ENCODE measurements around the gene ADCY5. TPM values are rescaled to one million over a fixed set of nuclear protein-coding genes. Genes with fewer than 3 reads are reported as not detected.

Gene ADCY5
- total RNA-seq, 1 donor from 2014 or later: 3.8 TPM

- DNase-seq (ENCODE audit: low spot score): no peak
These were observed 101.1 kb downstream of the ADCY5 start for GRCh38 chr3:123347691-123348264.

GRCh38 chr3:123347205-123347604 lies 101.7 kb downstream of the ADCY5 start:
- DNase-seq (ENCODE audit: low spot score) (no peak), ATAC-seq (no peak)

More at GRCh38 chr3:123347691-123348264, 101.1 kb downstream of the ADCY5 start:
- ATAC-seq: no peak

- DNase-seq (ENCODE audit: low spot score) (no peak), ATAC-seq (no peak)
These were observed 102.9 kb downstream of the ADCY5 start for GRCh38 chr3:123346021-123346420.

- no peak for ATAC-seq
- no peak for DNase-seq (ENCODE audit: low spot score)
These were observed 103.8 kb downstream of the ADCY5 start for GRCh38 chr3:123344907-123345594.

DNA sequence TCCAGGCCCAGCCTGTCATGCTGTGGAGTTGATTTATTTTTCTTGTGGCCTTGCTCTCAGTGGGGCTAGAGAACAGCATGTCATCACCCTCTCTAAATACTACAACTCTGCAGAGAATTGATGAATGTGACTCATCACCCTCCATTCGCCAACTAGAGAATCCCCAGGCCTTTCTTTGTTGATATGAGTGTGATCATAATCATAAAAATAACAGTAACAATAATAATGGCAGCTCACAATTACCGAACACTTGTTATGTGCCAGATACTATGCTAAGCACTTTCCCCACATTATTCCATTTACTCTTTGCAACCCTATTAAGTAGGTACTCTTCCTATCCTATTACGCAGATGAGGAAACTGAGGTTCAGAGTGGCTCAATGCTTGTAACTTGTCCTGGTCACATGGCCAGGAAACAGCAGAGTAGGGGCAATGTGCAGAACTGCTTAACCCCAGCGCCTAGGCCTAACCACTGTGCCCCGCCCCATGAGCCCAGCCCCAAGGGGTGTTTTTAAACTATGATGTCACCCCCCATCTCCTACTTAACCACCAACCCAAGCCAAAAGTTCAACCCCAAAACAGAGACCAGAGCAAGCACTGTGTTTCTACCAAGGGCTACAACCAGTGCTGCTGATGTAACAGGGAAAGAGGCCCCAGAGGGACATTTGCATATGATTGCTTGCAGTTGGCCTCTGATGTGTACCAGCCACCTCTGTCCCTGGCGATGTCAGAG lies 104.5 kb downstream of the ADCY5 start:
- DNase-seq (ENCODE audit: low spot score) (no peak), ATAC-seq (no peak)

- ATAC-seq: no peak
- DNase-seq (ENCODE audit: low spot score): no peak
These were observed 105.4 kb downstream of the ADCY5 start for GRCh38 chr3:123343296-123344174.

DNA sequence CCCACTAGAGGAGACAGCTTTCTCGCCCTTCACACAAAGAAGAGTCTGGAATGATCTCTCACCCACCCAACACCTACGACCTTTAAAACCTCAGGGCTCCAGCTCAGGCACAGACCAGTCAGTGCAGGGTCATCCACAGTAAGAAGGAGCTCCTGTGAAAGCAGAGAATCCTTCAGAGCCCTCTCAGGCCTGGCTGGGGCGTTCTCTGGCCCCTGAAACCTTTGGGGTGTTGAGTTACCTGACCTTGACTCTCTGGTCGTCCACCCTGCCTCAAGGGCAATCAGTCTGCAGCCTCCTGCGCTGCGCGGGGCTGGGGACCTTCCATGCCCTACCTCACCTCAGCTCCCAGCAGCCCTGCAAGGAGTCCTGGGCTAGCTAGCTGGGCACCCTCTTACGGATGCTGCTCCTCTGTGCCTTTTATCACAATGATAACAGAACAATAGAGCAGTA lies 106.2 kb downstream of the ADCY5 start:
- ATAC-seq: no peak
- DNase-seq (ENCODE audit: low spot score): no peak

GRCh38 chr3:123341871-123342630 lies 106.8 kb downstream of the ADCY5 start:
- DNase-seq (ENCODE audit: low spot score) (no peak), ATAC-seq (no peak)

- ATAC-seq (no peak), DNase-seq (ENCODE audit: low spot score) (no peak)
These were observed 108.6 kb downstream of the ADCY5 start for GRCh38 chr3:123340336-123340735.

GRCh38 chr3:123339302-123339701 lies 109.6 kb downstream of the ADCY5 start:
- DNase-seq (ENCODE audit: low spot score) (no peak), ATAC-seq (no peak)

GRCh38 chr3:123338620-123339061 lies 110.2 kb downstream of the ADCY5 start:
- DNase-seq (ENCODE audit: low spot score) (no peak), ATAC-seq (no peak)

DNA sequence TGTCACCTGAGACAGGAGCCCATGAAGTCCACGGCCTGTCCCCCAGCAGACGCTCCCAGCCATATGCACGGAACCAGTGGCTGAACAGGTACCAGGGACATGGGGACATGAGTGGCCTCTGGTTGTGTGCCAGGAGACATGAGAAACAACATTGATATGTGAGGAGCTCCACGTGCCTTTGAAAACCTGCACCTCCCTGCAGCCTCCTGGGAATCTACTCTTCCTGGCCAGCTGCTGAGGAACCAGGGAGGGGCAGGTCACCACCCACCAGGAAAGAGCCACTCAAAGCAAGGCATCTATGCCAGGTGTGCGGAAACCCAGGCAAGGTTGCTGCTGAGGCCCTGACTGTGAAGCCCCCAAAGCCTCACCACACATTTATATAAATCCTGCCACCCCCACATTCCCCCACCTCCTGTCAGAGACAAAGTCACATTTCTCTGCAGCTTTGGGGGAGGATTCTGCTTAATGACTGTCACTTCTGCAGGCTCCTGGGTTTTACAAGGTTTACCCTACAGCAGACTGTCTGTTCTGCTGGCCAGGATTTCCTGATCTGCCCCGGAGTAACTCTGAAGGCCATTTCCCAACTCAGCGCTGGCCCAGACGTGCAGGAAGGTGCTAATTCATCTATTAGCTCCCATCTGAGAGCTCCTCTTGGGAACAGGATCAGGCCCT lies 110.8 kb downstream of the ADCY5 start:
- DNase-seq (ENCODE audit: low spot score) (no peak), ATAC-seq (no peak)

- no peak for DNase-seq (ENCODE audit: low spot score)
- ATAC-seq: no peak
These were observed 111.7 kb downstream of the ADCY5 start for GRCh38 chr3:123337226-123337625.

GRCh38 chr3:123336441-123336851 lies 112.4 kb downstream of the ADCY5 start:
- no peak for ATAC-seq
- DNase-seq (ENCODE audit: low spot score): no peak

DNA sequence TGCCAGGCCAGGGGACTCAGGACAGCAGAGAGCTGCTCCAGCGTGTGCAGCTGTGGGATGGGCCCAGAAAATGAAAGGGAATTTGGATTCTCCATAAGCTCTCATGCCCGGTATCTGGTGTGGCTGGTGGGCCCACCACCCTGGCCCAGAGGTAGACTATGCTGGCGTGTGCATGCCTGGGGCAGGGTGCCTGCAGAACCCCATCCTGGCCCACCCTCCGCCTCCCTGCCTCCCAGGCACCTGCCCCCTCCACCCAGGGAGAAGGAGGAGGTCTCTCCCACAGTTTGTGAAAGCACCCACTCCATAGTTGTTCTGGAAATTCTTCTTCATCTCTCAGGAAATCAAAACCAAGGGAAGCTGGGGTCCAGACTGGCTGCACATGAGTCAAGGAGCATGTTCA lies 112.9 kb downstream of the ADCY5 start:
- DNase-seq (ENCODE audit: low spot score) (no peak), ATAC-seq (no peak)

DNA sequence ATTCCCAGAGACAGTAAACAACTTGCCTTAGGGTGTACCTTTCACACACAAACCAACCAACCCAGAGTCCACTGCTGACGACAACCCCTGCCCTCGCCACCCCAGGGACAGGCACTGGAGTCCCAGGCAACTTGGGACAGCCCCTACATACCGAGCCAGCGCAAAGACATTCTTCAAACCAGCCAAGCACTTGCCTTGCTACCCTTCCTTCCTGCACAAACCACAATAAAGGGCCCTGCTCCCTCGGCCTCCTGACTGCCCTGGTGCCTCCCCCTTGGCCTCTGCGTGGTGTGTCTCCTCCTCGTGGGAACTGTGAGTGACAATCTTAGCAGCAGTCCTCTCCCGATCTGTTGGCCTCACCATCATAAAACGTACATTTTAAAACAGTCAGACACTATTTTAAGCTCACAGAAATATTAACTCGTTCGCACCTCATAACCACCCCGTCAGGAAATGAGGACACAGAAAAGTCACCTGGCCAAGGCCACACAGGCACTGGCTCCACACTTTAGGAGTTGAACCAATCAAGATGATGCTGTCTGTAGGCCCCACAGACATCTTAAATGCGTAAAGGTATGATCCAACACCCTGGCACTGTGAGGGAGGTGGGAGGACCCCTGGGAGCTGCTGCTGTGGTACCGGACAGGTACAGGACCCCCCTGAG lies 113.8 kb downstream of the ADCY5 start:
- no peak for ATAC-seq
- no peak for DNase-seq (ENCODE audit: low spot score)

- DNase-seq (ENCODE audit: low spot score) (no peak), ATAC-seq (no peak)
These were observed 114.8 kb downstream of the ADCY5 start for GRCh38 chr3:123334056-123334455.

GRCh38 chr3:123333401-123333800 lies 115.5 kb downstream of the ADCY5 start:
- ATAC-seq: no peak
- DNase-seq (ENCODE audit: low spot score): no peak

DNA sequence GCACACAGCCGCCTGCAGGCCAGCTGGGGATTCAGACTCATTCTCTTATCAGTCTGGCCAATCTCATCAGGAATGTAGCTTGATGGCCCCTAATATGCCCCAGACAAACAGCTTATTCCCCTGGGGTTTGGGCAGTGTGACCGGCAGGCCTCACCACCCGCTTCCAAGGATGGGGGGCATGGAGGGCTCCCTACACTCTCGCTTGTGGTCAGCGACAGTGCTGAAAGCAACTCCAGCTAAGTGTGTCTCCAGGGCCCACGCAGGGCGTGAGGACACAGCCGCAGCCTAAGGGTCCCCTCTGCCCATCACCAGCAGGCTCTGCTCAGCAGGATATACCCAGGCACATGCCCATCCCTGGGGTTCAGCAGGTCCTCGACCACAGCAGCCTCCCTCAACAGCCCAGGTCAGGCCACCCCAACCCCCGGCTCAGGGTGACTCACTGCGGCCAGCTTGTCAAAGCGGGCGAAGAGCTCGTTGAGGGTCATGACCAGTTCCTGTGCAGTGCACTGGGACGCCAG lies 116.7 kb downstream of the ADCY5 start:
- no peak for ATAC-seq
- DNase-seq (ENCODE audit: low spot score): no peak

Data from left lobe of liver (tissue), 2 donors.